NCI-H345 treated with DMSO at 0.1 percent for 48 hours (cell line): Measurements from ENCODE around the gene TMEM238.
"Not testable (repeated sequence)": the region's sequence is repeated elsewhere in the genome, so short reads cannot be mapped to it uniquely, and the experiment has no call there.

Experiments
- DNase-seq: peaks from one replicate; lab custom pipeline; 2025; ENCODE audit not compliant: unreplicated experiment; lab: John Stamatoyannopoulos, UW

Gene TMEM238

DNA sequence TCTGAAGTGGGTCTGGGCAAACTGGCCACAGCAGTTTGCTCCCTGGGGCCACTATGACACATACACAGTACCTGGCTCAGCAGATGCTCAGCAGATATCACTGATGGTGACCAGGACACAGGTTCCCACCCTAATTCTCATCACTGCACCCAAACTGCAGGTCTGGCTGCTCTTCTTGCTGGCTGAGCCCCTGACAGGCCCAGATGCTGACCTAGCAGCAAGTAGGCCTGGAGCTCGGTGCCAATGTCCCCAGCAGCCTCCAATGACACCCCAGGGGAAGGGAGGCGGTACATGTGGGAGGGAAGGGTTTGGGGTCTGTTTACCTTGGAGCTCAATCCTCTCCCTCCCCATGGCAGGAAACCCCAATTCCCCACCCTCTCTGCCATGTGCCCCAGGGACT lies 18.4 kb upstream of the TMEM238 start:
- DNase-seq = no peak

DNA sequence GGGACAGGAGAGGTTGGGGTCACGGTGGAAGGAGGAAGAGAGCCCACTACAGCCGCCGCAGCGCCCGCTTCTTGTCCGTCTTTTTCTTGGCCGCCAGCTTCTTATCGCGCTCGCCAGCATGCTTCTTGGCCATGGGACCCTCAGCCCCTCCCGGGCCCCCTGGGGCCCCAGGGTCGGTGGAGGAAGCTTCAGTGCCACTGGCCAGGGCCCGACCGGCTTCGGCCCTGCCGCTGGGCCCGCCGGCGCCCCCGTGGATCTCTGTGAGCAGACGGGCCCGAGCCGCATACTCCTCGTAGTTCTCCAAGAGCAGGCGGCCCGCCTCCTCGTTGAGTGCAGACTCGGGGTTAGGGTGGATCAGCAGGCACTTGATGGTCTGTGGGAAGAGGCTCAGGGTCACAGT lies 17.3 kb upstream of the TMEM238 start:
- DNase-seq = not testable (repeated sequence)

DNA sequence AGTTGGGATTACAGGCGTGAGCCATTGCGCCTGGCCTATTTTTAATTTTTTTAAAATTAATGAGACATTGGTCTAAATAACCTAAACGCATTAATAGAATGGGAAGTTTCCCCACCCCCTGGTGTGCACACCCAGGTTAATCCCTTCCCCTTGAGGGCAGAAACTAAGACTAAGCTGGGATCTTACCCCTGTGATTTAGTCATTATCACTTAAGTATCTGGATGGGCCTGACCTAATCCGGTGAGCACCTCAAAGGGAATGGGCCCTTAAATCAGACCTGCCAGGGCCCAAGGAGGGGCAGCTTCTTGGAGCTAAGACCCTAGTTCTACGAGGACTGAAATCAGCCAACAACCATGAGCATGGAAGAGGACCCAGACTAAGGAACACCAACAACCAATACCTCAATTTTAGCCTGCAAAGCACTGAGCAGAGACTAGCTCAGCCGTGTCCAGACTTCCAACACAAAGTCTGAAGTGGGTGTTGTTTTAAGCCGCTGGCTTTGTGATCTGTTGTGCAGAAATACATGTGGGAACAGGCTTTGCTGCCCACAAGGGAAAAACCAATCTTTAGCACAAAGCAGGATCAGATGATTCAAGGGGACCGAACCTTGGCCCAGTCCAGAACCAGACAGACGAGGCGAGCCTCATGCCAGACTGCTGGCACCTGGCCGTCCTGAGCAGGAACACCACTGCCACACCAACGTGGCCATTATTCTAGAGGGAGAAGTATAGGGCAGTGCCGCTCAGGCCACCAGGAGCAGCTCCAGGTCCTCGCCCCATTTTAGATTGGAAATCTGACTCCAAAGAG lies 16.4 kb upstream of the TMEM238 start:
- no peak for DNase-seq

DNA sequence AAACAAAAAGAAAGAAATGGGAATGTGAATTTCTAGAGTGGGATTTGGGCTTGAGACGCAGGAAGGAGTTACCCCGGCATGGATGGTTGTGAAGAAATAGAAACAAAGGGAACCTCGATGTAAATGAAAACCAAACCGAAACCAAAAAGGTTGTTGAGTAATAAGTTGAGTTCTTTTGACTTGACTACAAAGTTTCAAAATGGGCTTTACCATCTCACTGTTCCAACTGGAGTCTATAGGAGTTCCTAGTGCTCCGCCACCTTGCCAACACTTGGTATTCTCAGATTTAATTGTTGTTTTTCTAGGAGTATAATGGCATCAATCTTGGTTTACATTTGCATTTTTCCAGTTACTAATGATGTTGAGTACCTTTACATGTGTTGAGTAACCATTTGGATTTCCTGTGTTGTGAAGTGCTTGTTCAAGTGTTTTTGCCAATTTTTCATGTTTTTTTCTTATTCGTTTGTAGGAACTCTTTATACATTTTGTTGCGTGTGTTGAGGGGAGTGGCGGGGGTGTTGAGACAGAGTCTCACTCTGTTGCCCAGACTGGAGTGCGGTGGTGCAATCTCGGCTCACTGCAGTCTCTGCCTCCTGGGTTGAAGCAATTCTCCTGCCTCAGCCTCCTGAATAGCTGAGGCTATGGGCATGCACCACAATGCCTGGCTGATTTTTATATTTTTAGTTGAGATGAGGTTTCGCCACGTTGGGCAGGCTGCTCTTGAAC lies 14.3 kb upstream of the TMEM238 start:
- DNase-seq = no peak

DNA sequence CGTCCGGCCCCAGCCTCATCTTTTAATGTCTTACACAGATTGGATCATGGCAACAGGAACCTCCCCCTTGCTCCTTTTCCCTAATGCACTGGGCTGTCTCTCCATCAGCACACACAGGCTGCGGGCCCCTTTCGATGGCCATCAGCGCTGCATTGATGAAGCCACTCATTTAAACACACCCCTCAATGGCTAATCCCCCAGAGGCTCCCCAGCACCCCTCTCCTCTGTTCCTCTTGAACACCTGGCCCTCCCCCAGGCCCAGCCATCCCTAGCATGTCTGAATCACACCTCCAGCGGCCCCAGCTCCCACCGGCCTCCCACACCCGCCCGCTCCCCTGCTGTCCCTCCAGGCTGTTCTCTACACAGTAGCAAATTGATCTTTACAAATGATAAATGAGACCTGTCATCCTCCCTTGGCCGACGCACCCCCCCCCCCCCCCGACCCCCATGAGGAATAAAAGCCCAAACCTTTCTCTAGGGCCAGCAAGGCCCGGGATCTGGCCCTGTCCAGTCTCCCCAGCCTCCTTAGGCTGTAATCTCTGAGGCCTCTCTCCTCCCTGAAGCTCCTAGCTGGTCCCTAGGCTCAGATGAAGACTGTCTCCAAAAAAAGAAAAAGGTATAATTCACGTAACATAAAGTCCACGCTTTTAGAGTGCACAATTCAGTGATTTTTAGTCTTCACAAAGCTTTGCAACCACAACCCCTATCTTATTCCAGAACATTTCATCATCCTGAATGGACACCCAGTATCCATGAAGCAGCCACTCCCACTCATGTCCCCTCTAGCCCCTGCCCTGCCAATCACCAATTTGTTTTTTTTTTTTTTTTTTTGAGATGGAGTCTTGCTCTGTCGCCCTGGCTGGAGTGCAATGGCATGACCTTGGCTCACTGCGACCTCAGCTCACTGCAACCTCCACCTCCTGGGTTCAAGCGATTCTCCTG lies 9.0 kb upstream of the TMEM238 start:
- DNase-seq = no peak

DNA sequence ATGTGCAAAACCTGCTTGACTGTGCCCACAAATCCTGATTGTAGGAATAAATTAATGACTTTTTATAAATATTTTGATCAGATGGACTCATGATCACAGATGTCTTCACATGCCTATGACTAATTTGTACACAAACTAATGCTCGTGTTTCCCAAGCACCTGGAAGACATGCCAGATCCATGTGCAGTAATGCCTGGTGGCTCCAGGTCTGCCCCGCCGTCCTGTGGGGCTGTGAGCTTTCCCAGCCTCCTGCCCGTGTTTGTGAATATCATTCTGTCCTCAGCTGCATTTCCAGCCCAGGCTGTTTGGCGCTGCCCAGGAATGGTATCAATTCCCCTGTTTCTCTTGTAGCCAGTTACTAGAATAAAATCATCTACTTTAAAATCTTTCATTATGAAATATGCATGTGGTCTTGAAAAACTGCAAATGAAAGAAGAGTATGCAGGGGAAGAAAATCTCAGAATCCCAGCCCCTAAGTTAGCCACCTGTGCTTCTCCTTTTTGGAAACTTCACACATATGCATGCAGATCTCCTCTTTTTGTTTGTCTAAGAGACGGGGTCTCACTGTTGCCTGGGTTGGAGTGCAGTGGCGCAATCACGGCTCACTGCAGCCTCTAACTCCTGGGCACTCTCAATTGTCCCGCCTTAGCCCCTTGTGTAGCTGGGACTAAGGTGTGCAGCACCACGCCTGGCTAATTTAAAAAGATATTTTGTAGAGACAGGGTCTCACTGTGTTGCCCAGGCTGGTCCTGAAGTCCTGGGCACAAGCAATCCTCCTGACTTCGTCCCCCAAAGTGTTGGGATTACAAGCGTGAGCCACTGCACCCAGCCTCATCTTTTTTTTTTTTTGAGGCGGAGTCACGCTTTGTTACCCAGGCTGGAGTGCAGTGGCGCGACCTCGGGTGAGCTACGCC lies 7.9 kb upstream of the TMEM238 start:
- DNase-seq = no peak

DNA sequence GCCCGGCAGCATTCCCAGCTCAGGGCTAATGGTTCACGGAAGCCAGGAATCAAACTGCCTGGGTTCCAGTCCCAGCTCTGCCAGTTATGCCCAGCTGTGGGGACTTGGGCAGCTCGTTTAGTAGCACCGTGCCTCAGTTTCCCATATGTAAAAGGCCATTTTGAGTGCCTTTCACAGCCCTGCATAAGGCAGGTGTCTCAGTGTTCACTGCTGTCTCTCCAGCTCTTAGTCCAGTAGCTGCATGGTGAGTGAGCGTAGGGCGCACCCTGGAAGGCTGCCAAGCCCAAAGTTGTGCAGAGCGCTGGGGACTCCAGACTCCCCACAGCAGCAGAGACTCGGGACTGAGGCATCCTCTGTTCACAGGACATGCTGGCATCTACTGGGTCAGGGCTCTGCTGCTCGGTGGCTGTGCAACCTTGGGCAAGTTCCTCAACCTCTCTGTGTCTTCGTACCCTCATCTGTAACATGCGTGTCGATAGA lies 7.1 kb upstream of the TMEM238 start:
- no peak for DNase-seq

DNA sequence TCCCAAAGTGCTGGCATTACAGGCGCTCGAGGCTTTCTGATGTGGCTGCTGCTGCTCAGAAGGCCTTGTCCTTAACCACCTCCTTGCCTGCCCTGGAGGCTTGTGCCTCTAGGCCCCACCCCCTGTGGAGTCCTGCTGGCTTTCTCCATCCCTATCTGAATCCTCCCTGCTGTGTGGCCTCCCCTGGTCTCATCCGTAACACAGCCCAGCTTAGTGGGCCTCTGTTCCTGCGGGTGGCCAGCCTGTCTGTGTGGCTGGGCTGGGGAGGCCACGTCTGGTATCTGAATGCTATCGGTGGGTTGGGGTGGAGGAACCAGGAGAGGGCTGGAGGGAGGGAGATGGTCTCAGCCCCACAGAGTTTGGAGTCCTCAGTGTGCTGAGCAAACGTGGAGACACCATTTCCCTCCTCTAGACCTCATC lies 6.4 kb upstream of the TMEM238 start:
- no peak for DNase-seq

DNA sequence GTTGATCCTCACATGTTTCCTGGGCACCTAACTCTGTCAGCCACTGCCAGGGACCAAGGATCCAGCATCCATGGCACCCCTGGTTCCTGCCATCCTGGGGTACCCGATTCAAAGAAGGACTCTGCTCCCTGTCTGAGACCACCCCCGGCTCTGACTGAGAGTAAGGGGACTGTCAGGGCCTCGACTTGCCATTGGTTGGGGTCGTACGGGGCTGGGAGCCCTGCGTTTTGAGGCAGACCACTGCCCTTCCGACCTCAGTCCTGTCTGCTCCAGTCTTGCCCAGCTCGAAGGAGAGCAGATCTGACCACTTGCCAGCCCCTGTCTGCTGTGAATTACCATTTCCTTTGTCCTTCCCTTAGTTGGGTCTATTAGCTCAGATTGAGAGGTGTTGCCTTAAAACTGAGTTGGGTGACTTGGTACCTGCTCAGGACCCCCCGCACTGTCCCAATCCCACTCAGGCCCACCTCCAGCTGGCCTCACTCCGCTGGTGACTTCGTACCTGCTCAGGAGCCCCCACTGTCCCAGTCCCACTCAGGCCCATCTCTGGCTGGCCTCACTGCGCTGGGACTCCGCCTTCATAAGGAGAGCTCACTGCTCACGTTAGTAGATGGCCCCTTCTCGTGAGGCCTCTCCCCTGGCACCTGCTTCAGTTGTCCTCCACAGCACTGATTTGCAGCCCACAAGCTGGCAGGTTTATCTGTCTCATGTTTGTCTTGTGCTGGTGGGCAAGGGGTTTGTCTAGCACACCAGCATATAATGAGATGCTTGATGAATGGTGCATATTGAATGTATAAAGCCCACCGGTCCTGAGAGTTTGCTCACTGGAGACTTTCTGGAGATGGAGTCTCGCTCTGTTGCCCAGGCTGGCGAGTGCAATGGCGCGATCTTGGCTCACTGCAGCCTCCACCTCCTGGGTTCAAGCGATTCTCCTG lies 5.6 kb upstream of the TMEM238 start:
- DNase-seq = no peak

DNA sequence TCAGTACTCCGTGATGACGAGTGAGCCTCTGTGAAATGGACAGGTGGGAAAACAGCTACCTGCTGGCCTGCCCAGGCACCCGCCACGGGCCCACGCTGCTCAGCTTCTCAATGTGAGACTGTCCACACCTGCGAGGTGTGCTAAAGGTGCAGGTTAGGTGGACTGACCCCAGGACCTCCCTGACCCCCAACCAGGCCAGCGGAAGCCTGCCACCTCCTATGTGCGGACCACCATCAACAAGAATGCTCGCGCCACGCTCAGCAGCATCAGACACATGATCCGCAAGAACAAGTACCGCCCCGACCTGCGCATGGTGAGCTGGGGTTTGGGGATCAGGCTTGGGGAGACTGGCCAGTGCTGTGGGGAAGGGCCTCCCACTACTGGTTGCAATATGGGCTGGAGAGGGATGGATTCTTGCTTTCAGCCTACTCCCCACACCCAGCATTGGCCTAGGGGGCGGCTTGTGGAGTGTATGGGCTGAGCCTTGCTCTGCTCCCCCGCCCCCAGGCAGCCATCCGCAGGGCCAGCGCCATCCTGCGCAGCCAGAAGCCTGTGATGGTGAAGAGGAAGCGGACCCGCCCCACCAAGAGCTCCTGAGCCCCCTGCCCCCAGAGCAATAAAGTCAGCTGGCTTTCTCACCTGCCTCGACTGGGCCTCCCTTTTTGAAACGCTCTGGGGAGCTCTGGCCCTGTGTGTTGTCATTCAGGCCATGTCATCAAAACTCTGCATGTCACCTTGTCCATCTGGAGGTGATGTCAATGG lies 3.8 kb upstream of the TMEM238 start:
- no peak for DNase-seq

DNA sequence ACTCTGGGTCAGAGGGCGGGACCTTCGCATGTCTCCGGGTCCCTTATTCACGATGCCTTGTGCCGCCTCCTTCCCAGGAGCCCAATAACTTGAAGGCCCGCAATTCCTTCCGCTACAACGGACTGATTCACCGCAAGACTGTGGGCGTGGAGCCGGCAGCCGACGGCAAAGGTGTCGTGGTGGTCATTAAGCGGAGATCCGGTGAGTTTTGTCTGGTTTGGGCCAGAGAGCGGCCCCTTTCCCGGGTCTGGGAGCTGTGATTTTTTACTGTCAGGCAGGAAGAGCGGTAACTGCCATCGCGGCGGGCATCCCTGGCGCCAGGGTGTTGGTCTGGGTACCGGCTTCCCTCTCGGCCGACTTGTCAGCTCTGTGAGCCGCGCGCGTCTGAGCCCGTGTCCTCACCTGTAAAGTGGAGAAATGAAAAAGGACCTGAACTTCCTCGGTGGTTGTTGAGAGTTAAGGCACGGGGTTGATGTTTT lies 2.4 kb upstream of the TMEM238 start:
- DNase-seq = no peak

DNA sequence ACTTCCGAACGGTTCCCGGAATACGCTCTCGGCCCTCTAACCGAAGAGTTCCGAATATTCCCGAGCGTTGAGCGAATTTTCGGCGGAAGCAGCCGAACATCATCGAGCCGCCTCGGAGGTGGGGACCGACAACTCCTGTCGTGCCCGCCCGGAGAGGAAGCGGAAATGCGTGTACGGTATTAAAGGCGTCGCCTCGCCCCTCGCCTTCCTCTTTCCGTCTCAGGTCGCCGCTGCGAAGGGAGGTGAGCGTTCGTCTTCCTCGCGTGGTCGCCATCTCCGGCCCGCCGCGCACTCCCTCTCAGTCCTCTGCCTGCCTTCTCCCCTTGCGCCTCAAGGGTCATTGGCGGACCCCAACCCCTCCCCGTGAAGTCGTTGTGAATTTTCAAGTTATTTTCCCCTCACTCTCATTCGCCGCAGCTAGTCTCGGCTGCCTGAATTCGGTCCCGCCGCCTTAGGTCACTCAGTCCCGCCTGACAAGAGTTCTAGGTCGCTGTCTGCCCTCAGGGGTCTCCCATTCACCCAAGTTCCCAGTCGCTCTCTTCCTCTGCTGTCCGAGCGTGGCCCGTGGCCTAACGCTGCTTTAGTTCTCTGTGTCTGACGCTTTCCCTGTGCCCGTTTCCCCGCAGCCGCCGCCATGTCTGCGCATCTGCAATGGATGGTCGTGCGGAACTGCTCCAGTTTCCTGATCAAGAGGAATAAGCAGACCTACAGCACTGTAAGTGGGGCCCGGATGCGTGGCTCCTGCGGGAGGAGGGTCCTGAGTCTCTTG lies 1.8 kb upstream of the TMEM238 start, which contains the start of gene RPL28:
TSS of gene RPL28 (plus strand) at position 209 of the 769 bp plus-strand sequence. CDS start at position 635, 426 bp downstream.
- peak; percentile 90 for DNase-seq

DNA sequence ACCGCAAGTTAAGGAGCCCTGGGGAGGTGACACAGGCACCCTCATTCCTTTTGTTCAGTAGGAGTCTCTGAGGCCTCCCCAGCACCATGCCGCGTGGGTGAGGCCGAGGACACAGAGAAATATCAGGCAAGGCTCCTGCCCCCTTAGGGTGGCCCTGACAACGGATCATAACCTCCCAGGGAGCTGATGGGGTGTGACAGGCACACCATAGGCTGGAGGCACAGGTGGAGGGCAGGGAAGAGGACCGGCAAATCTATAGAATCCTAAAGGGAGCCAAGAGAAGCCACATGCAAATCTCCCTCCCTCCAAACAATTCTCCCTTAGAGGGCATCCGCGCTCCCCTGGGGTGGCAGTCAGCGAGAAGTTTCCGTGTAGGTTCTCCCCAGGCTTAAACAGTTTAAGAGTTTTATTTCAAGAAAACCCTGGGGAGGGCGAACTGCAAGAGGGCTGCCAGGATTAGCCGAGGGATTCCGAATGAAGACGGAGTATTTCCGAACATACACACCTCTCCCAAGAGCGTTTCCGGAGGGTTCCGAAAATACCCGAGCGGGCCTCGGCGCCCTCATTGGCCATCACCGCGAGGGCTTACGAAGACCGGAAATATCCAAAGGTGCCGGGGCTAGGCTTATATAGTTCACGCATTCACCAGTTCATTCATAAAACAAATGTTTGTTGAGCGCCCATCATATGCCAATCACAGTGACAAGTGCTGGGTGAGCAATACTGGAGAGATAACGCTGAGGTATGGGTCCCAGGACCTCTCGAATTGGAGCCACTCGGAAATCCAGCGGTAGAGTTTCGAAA lies 1.0 kb upstream of the TMEM238 start:
- DNase-seq = peak; percentile 90

DNA sequence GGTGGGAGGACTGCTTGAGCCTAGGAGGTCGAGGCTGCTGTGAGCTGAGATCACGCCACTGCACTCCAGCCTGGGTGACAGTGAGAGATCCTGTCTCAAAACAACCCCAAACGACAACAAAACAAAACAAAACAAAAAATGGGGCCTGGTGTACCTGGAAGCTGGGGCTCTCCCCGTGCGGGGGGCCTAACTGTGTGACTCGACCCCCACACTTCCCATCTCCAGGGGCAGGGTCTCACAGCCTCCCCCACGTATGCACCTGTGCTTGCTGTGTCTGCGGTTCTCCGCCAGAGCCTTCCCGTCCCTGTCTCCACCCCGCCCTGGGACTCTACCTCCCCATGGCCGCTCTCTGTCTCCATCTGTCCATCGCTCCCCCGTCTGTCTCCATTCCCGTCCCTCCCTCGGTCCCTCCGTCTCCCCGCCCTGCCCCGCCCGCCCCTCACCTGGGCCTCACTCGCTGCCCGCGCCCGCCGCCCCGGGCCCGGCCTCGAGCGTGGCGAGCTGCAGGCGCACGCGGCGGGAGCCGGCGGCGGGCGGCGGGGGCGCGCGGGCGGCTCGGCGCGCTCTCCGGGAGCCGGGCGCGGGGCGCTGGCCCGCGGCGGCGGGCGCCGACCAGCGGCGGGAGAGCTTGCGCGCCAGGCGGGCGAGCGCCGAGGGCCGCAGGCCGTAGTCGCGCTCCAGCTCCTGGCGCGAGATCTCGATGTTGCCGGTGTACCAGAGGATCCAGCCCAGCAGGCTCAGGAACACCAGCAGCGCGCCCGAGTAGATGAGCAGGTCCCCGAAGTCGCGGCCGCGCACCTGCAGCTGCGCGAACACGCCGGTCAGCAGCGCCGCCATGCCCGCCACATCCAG lies 587 bp downstream of the TMEM238 start:
- DNase-seq = no peak

DNA sequence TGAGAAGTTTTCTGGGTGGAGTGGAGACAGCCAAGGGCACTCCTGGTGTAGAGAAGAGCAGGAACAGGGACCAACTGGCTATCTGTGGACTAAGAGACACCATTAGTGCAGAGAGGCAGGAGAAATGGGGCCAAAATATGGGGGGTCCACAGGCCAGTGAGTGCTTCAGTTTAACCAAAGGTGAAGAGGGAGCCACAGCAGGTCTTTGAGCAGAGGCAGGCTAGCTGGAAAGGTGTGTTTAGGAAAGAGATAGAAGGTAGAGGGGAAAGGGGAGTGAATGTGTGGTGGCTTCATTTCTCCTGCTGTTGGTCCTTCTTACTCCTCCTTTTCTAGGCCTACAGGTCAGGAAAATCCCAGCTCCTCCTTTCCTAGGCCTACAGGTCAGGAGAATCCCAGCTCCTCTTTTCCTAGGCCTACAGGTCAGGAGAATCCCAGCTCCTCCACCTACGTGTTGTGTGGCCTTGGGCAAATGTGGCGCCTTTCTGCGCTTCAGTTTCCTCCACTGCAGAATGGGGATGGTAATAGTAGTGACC lies 1.5 kb downstream of the TMEM238 start:
- DNase-seq = no peak
